Hematopoietic multipotent progenitor cell treated with erythropoietin and hydrocortisone succinate and interleukin-3 and kit ligand, for 17 days (in vitro differentiated cells): Measurements from ENCODE around the gene TRPM3.
A peak's percentile ranks its signal among the peaks of the same experiment; 100 is the strongest.

Experiments used
- DNase-seq: peaks from one replicate; pipeline ENCODE4 v3.0.0-alpha.2; 2015; ENCODE audit warnings: low spot score

TRPM3 gene

GRCh38 chr9:70517926-70518610 is 603.4 kb downstream of the TRPM3 start:
- DNase-seq, result no peak

GRCh38 chr9:70514273-70514672 is 607.1 kb downstream of the TRPM3 start:
- no peak for DNase-seq

- no peak for DNase-seq
Observed at GRCh38 chr9:70511858-70512257, 609.6 kb downstream of the TRPM3 start.

- DNase-seq, result peak; percentile 65
Observed at GRCh38 chr9:70510157-70510770, 611.2 kb downstream of the TRPM3 start.

GRCh38 chr9:70506159-70506558 is 615.3 kb downstream of the TRPM3 start:
- DNase-seq, result no peak

- no peak for DNase-seq
Observed at GRCh38 chr9:70504834-70505233, 616.6 kb downstream of the TRPM3 start.

GRCh38 chr9:70502690-70503089 is 618.7 kb downstream of the TRPM3 start:
- no peak for DNase-seq

GRCh38 chr9:70500793-70501192 is 620.6 kb downstream of the TRPM3 start:
- no peak for DNase-seq

- DNase-seq, result no peak
Observed at GRCh38 chr9:70499621-70500020, 621.8 kb downstream of the TRPM3 start.

GRCh38 chr9:70498866-70499265 is 622.6 kb downstream of the TRPM3 start:
- DNase-seq, result no peak

GRCh38 chr9:70496244-70496643 is 625.2 kb downstream of the TRPM3 start:
- DNase-seq, result no peak

GRCh38 chr9:70495514-70495913 is 625.9 kb downstream of the TRPM3 start:
- no peak for DNase-seq

- no peak for DNase-seq
Observed at GRCh38 chr9:70494221-70494620, 627.2 kb downstream of the TRPM3 start.

GRCh38 chr9:70493029-70493428 is 628.4 kb downstream of the TRPM3 start:
- DNase-seq, result no peak

GRCh38 chr9:70492319-70492777 is 629.1 kb downstream of the TRPM3 start:
- DNase-seq, result no peak

GRCh38 chr9:70491426-70492318 is 629.7 kb downstream of the TRPM3 start:
- DNase-seq, result no peak

GRCh38 chr9:70490478-70490877 is 630.9 kb downstream of the TRPM3 start:
- peak; percentile 41 for DNase-seq

- DNase-seq, result peak; percentile 75
Observed at GRCh38 chr9:70488793-70489105, 632.7 kb downstream of the TRPM3 start.

- no peak for DNase-seq
Observed at GRCh38 chr9:70488098-70488792, 633.2 kb downstream of the TRPM3 start.

GRCh38 chr9:70486127-70486526 is 635.3 kb downstream of the TRPM3 start:
- DNase-seq, result peak; percentile 44

- peak; percentile 90 for DNase-seq
Observed at GRCh38 chr9:70485273-70485858, 636.1 kb downstream of the TRPM3 start.
